NCI-H2107 treated with DMSO at 0.1 percent for 48 hours (cell line): ENCODE data around the gene EME2.
"Not testable (repeated sequence)": the region's sequence is repeated elsewhere in the genome, so short reads cannot be mapped to it uniquely, and the experiment has no call there.

Source experiments
- DNase-seq: peaks from one replicate; lab custom pipeline; 2025; ENCODE audit not compliant: unreplicated experiment; lab: John Stamatoyannopoulos, UW

EME2 gene, protein sequence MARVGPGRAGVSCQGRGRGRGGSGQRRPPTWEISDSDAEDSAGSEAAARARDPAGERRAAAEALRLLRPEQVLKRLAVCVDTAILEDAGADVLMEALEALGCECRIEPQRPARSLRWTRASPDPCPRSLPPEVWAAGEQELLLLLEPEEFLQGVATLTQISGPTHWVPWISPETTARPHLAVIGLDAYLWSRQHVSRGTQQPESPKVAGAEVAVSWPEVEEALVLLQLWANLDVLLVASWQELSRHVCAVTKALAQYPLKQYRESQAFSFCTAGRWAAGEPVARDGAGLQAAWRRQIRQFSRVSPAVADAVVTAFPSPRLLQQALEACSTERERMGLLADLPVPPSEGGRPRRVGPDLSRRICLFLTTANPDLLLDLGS

DNA sequence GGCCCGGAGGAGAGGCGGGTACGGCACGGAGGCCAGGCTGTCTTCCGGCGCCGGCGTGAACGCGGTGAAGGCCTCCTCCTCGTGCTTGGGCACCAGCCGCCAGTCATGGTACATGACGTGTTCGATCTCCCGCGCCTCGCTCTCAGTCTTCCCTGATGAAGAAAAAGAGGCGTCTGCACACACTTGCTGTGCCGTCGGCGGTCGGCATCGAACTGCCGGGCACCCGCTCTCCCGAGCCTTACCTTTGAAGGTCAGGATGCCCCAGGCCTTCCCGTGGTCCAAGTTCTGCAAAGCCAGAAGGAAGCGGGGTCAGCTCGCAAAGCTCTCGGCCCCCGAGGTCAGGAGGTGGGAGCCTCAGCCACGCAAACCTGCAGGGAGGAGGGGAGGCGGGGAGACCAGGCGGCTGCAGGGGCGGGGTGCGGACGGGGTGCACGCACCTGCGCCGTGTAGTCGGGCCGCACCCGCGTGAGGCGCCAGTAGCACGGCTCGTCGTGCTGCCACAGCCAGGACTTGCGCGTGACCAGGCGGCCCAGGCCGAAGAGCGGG lies at the start of gene EME2:
Gene EME2, plus strand, starts transcription at position 449 of the 546 bp plus-strand sequence. CDS start 418 bp downstream, outside the sequence.
- no peak for DNase-seq

DNA sequence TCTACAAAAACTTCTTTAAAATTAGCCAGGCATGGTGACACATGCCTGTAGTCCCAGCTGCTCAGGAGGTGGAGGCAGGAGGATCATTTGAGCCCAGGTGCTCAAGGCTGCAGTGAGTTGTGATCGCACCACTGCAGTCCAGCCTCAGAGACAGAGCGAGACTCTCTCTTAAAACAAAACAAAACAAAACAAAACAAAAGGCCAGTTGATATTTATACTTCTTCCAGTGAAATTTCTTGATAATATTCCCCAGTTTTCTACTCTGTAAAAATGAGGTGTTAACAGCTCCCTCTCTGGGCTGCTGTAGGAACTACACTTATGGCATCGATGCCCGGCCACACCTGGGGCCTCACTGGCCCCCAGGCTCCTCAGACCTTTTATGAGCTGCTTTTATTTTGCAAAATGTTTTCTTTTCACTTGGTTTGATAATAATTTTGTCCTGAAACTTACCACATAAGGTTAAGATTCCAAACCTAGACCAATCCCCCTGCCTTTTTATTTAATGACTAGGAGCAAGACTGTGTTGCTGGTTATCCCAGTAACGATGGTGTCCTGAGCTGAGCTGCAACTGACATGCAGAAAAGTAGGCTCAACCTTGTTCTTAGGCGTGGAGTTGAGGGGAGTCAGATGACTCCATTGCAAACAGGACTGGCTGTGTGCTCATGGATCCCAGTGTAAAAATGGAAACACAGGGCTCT lies 49.0 kb upstream of the EME2 start:
- DNase-seq, result no peak

DNA sequence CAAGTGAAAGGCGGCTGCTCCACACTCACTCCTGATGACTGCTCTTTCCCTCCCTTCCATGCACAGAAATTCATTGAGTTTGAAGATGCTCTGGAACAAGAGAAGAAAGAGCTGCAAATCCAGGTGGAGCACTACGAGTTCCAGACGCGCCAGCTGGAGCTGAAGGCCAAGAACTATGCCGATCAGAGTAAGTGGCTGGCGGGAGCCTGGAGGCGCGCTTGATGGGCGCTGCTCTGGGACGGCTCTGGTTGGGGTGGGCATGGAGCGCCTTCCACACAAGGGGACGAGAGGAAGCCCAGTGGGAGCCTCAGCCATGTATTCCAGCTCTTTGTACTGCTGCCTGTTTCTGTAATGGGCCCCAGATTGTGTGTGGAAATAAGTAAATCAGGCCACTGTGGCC lies 48.1 kb upstream of the EME2 start:
- no peak for DNase-seq

DNA sequence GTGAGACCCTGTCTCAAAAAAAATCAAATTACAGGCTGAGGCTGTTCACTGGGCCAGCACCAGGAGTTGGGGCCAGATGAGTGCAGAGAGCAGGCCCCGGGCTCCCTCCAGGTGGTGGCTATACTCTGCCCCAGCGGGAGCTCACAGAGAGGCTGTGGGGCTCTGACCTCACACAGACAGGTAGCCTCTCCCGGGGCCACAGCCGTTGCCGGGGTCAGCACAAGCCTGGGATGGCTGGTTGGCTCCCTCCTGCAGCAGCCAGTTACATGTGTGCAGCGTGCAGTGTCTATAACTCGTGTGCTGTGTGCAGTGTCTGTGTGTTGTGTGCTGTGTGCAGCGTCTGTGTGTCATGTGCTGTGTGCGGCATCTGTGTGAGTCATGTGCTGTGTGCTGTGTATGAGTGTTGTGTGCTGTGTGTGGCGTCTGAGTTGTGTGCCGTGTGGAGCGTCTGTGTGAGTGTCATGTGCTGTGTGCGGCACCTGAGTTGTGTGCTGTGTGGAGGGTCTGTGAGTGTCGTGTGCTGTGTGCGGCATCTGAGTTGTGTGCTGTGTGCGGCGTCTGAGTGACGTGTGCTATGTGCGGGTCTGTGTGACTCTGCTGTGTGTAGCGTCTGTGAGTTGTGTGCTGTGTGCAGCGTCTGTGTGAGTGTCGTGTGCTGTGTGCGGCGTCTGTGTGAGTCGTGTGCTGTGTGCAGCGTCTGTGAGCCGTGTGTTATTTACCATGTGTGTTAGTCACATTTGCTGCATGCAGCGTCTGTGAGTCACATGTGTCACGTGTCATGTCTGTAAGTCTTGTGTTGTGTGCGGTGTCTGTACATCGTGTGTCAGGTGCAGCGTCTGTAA lies 45.7 kb upstream of the EME2 start:
- DNase-seq, result no peak

DNA sequence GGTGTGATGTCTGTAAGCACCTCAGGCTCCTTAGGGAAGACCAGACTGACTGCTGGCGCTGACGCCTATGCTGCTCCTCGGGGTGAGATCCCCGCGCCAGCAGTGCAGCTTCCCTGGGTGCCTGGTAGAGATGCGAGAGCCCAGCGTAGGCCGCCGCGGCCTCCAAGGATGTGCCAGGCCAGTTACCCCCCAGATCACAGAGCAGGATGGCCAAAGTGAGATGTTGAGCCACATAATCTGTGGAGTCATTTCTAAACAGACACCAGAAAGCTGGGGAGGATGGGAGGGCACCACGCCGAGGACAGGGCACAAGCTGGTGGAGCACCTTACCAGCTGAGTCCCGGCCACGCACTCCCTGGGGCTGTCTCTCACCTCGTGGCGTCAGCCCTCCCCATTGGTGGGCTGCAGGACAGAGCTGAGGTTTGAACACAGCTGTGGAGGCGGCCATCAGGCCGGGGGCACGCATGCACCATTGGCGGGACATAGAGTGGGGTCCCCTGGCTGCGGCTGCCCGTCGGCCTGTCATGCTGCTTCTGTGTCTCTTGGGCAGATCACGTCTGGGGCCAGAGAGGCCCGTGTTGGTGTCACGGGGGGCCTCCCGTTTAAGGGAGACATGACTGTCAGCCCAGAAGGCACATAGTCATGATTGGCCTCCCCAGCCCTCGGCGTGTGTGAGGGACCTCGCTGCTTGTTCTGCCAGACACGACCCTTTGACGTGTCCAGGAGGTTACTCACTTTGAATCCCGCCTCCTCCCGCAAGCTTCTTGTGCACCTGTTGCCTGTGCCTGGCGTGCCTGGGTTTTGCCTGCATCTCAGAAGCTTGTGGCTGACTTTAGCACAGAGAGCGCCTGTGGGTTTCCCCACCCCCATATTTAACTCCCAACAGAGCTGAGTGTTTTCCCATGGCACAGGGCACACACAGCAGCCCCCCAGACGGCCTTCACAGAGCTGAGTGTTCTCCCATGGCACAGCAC lies 44.7 kb upstream of the EME2 start:
- no peak for DNase-seq

DNA sequence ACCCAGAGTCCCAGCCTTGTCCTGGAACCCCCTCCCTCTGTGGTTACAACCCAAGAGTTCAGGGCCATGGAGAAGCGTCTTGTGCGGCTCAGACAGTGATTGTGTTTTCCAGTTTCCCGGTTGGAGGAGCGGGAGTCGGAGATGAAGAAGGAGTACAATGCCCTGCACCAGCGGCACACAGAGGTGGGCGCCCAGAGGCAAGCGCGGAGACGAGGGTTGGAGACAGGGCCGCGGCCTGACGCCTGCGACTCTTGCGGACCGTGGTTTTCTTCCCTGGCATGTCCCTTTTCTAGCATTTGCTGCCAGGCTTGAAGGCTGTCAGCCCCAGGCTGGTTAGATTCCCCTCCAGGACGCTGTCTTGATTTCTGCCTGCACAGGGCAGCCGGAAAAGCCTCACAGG lies 43.6 kb upstream of the EME2 start:
- DNase-seq, result no peak

DNA sequence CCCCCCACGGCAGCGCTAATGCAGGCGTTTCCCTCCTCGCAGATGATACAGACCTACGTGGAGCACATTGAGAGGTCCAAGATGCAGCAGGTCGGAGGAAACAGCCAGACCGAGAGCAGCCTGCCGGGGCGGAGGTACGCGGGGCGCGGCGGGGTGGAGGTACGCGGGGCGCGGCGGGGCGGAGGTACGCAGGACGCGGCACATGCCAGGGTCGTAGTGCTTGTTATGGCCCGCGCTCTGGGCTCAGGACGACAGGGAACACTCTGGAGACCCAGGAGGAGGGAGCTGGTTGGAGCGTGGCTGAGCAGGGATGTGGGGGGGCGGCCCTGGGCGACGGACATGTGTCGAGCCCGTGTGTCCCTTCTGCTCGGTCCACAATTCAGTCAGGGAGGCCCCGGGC lies 43.2 kb upstream of the EME2 start:
- no peak for DNase-seq

DNA sequence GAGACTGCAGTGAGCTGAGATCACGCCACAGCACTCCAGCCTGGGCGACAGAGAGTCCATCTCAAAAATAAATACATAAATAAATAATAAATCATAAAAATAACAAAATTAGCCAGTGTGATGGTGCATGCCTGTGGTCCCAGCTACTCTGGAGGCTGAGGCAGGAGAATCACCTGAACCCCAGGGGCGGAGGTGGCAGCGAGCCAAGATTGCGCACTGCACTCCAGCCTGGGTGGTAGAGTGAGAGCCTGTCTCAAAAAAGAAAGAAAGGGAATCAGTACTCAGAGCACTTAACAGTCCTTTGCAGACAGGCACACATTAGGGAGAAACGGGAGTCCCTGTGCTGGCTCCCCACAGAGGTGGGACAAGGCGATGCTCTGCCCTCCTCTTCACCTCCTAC lies 41.5 kb upstream of the EME2 start:
- no peak for DNase-seq

DNA sequence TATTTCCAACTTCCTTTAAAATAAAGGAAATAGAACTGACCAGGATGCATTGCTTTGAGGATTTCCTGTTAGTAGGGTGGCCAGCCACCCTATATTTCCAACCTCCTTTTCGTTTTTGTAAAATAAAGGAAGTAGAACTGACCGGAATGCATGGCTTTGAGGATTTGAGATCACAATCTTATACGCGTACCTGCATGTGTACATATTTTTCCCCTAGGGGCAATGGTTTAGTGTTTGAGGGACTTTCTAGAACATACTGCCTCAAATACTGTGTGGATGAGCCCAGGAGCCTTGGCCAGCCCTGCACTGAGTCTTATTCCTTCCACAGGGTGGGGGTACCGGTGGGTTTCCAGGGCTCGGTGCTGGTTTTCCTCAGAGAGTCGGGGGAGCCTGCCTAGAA lies 41.0 kb upstream of the EME2 start:
- DNase-seq, result no peak

DNA sequence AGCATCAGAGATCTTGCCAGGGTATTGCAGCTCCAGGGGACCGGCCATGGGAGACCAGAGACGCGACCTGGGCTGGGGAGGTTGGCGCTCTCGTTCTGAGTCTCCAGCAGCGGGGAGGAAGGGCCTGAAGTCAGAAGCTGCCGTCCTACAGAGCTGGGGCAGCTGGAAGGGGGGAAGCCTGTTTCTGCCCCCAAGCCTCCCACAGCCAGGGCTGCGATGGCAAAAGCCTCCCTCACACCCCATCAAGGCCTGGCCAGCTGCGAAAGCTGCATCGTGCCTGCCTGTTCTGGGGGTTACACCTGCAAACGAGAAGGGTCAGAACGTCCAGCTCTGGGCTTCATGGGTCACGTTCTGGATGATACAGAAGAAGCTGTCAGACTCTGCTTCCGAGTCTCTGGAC lies 40.5 kb upstream of the EME2 start:
- DNase-seq, result no peak

DNA sequence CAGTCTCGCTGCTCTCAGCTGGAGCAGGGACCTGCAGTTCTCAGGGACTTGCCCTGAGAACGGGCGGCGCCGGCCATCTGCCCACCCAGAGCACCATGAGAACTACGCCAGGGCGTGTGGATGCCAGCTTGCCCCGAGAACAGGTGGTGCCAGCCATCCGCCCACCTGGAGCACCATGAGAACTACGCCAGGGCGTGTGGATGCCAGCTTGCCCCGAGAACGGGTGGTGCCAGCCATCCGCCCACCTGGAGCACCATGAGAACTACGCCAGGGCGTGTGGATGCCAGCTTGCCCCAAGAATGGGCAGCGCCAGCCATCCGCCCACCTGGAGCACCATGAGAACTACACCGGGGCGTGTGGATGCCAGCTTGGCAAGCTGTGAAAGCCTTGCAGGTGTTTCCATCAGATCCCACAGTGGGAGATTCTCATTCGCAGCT lies 40.0 kb upstream of the EME2 start:
- DNase-seq, result not testable (repeated sequence)

DNA sequence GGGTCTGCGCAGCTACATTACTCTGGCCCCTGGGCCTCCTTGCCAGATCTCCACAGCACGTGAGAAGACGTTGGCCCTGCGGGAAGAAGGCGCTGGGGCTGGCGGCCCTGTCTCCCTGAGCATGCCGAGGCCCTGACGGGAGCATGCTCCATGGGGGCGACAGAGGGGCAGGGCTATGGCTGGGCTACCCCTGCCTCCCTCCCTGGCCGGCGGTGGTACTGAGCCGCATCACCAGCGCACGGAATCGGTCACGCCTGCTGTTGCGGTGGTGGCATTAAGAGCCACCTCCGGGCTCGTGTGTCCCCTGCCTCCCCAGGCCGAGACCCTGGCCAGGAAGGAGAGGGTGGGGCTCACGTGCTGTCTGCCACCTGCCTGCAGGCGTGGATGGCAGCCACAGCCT lies 38.5 kb upstream of the EME2 start:
- DNase-seq, result no peak

DNA sequence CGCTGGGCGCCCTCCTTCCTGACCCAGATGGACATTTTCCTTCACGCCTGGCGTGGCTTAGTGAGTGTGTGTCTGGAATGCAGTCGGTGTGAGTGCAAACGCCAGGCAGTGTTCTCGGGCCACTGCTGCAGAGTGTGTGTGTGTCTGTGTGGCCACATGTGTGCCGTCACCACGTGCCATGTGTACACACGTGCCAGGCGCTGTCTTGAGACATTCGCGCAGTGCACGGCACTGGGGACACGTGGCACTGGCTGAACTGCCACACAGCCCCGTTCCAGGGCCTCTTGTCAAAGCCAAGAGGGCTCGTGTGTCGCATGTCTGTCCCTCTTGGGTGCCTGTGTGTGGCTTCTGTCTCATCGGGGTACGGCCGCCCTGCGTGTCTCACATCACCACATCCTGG lies 37.8 kb upstream of the EME2 start:
- no peak for DNase-seq

DNA sequence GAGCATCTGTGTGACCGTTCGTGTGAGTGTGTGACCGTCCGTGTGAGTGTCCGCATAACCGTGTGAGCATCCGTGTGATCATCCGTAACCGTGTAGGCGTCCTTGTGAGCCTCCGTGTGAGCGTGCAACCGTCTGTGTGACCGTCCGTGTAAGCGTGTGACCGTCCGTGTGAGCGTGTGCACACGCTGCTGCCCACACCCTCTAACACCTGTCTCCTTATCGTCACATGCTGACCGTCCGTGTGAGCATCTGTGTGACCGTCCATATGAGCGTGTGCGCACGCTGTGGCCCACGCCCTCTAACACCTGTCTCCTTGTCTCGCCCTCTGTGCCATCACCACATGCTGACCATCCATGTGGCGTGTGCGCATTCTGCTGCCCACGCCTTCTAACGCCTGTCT lies 32.4 kb upstream of the EME2 start:
- DNase-seq, result no peak

DNA sequence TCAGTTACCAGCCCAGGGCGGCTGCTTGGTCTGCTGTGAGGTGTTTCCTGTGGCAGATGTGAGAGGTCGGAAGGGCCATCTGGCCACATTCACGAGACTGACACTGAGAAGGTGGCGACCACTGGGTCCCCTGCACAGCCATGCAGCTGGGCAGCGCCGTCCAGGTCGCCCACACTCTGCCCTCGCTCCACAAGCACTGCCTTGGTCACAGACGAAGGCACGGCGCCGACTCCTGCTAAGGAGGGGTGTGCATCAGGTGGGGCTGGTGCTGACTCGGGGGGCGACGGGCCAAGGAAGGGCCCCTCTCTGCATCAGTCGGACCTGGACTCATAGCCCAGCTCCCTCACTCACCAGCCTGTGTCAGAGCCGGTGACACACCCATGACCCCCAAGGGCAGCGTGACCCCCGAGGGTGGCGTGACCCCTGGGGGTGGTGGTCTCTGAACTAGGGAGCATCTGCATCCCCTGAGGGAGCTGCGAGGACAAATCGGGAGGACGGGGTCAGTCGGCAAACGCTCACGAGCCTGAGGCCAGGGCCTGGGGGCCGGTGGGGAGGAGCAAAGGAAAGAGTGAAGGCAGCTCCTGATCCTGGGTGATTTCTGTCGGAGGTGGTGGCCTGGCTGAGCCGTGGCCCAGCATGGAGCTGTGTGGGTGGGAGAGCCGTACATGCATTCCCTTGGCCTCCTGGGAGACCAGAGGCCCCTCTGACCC lies 31.7 kb upstream of the EME2 start:
- no peak for DNase-seq

DNA sequence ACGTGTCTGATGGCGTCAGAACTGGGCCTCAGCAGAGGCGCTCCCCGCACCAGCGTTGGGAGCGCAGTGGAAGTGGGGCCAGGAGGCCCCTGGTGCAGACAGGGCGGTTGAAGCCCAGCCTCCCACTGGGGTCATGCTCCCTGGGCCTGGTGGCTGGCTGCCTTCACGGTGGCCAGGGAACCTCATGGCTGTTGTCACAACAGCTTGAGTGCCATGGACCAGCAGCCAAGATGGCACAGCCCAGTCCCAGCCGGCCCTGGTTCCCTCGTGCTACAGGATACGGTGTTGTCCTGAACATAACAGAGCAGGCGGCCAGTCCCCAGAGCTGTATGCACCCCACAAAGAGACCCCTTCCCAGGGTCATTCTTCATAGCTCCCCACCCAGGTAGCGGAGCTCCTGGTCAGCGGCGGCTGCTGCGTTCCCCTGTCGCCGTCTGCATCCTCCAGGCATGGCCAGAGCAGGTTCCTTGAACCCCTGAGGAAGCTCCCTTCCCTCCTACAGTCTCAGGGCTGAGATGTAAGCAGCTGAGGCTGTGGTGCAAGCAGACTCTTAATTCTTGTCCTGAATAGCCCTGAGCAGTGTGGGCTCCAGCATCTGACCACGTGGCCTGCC lies 31.0 kb upstream of the EME2 start:
- no peak for DNase-seq

DNA sequence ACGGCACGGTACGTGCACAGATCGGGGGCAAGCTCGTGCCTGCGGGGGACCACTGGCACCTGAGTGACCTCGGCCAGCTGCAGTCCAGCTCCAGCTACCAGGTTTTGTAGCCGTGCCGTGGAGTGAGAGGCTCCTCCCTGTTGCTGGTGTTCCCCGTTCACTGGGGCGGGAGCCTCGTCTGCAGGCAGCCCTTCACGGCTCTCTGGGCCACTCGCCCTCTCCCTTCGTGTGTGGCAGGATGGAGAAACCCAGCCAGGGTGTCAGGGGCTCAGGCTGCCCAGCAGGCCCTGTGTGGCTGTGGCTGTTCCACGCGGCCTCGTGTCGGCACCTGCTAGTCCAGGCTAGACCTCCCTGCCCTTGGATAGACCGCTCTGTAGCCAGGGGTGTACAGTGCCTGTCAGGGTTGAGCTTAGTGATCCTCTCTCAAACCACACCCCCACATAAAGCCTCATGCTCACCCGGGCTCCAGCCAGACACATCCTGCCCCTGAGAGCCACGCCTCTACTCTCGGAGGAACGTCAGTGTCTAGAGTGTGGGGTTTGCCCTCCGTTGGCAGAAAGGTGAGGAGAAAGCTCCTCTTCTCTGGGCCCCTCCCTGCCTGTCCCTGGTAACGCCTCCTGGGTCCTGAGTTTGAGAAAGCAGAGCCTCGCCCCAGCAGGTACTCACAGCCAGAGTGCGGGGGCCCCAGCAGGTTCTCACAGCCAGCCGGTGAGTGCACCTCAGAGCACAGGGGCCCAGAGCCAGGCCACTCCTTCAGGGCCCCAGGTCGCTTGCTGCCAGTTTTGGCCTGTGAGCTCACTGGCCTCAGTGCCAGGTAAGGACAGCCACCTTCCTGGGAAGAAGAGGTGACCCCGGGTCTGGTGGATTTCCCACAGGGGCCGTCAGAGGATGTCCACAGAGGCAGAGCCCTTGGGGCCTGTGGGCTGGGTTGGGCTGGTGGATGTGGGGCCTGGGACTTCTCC lies 29.0 kb upstream of the EME2 start:
- no peak for DNase-seq

DNA sequence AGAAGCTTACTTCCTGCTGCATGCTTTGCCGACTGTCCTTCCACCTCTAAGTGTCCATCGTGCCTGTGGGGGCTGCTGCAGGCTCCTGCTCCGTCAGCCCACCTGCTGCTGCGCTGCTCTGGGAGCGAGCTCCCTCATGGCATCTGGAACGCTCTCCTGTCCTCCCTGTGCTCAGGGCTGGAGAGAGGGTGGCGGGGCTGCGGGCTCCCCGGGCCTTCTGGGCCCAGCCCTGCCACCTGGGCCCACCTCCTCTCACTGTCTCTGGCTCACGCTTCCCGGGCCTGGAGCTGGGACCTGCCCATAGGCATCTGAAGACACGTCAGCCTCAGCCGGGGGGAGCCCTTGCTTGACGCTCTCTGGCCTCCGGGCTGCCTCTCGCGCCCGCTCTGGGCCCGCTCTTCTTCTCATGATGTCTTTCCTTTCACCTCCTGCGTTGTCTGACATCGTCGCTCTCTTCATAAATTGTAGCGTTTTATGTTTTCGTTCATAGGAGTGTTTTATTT lies 28.2 kb upstream of the EME2 start:
- DNase-seq, result no peak
